Measurements from ENCODE around the gene BICDL2. TPM values are rescaled to one million over a fixed set of nuclear protein-coding genes. Genes with fewer than 3 reads are reported as not detected.

BICDL2 gene
- total and polyA plus RNA-seq, 2 of the 4 experiments (the other 2 are of a cell fraction): 0.17 to 0.18 TPM

DNA sequence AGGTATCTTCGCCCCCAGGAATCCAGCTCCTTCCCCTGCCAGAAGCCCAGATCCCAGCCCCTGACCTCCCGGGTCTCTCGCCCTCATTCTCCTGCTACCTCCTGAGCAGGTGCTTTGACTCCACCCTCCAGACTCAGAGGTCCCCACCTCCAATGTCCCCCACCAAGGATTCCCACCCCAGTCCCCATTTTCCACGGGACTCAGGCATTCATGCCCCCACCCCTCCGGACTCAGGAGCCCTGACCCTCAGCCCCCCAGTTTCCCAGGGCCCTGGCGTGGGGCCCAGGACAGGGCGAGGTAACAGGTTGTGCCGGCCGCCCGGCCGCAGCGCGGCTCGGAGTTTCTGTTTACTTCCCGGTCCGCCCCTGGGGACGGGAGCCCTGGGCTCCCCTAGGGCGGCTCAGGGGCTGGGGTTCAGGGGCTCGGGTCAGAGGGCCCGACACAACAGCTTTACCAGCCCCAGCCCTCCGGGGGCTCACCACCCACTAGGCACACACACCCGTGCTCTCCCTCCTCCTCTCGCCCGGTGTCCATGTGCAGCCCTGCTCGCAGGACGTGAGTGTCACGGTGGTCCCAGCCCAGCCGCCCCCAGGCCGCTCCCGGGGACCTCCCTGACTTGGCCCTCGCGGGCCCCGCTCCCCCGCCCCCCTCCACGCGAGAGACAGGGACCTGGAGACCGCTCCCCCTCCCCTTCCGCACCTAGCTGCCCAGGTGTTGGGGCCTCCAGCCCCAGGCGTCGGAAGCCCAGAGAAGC lies 595 bp downstream of the BICDL2 start:
- CTCF ChIA-PET: no interaction called here
- no peak for DNase-seq
- H4K91ac ChIP-seq (ENCODE audit: insufficient read depth, low read depth, low read length): no peak overlapping the region

More for the DNA sequence above, 595 bp downstream of the BICDL2 start:
- ATAC-seq (ENCODE audit: low read depth): 0 out of 2 replicates have a peak, but pooled peaks have one; percentile 4
- dilution Hi-C loops (cut with HindIII; ENCODE audit: low sequenced_read_pairs, unreplicated experiment): no loop called here
- TF ChIP-seq MXI1 (IDR thresholded peaks at IDR 0.05; ENCODE audit: borderline replicate concordance, low read depth, low read length) (no peak), BHLHE40 (IDR thresholded peaks at IDR 0.05; ENCODE audit: low read depth, low read length) (no peak), POLR2A (IDR thresholded peaks at IDR 0.05; ENCODE audit: low read depth, low read length) (no peak), RCOR1 (IDR thresholded peaks at IDR 0.05; ENCODE audit: insufficient replicate concordance, low read length) (no peak), FOS (IDR thresholded peaks at IDR 0.05; ENCODE audit: low read depth, low read length) (no peak), MAZ (IDR thresholded peaks at IDR 0.05; ENCODE audit: borderline replicate concordance, low read depth, low read length) (no peak)
- Histone ChIP-seq H2BK15ac (ENCODE audit: low read depth, low read length) (no peak overlapping the region), H3K14ac (replicated peaks; ENCODE audit: low read depth, low read length) (no peak overlapping the region), H3K4me1 (ENCODE audit: control insufficient read depth, insufficient read depth, low read length) (no peaks in the 10 kb centered on the region), H2AFZ (replicated peaks; ENCODE audit: low read length, poor library complexity) (no peak overlapping the region), H2BK120ac (ENCODE audit: low read depth, low read length) (no peak overlapping the region), H4K8ac (ENCODE audit: low read depth in 2 of 2, low read length in 2 of 2) (no peak overlapping the region), H3K9me3 (ENCODE audit: control insufficient read depth, insufficient read depth, low read length) (no peaks in the 10 kb centered on the region), H3K36me3 (ENCODE audit: control insufficient read depth, insufficient read depth, low read length) (no peaks in the 10 kb centered on the region), H2BK20ac (ENCODE audit: low read depth, low read length) (no peak overlapping the region), H3K27me3 (ENCODE audit: control insufficient read depth, insufficient read depth, low read length) (peaks cover 71% of the 10 kb centered on the region), H3K9me1 (ENCODE audit: insufficient read depth, low read length) (no peaks in the 10 kb centered on the region), H3K4me2 (ENCODE audit: low read depth, low read length) (no peak overlapping the region), H3K56ac (ENCODE audit: extremely low read depth, insufficient read depth, low read length) (no peak overlapping the region), H4K5ac (ENCODE audit: low read depth, low read length) (no peak overlapping the region), H4K20me1 (ENCODE audit: insufficient read depth, low read length) (no peaks in the 10 kb centered on the region), H2AK5ac (ENCODE audit: low read depth, low read length) (no peak overlapping the region), H3K18ac (ENCODE audit: low read depth, low read length) (no peak overlapping the region), H3K4ac (ENCODE audit: low read depth, low read length) (no peak overlapping the region), H2BK5ac (ENCODE audit: low read depth, low read length, poor library complexity, severe bottlenecking) (no peak overlapping the region), H3K23ac (ENCODE audit: low read depth, low read length) (no peak overlapping the region), H3K27ac (ENCODE audit: insufficient read depth, low read length) (no peak overlapping the region), H3K4me3 (ENCODE audit: insufficient read depth, low read depth, low read length) (no peak overlapping the region), H3K9ac (ENCODE audit: low read depth, low read length) (no peak overlapping the region), H2AK9ac (replicated peaks; ENCODE audit: low read depth, low read length, poor library complexity) (no peak overlapping the region), H3K79me1 (ENCODE audit: low read depth in 1 of 2, low read length in 2 of 2) (no peaks in the 10 kb centered on the region)
- in situ Hi-C loops (cut with MboI; ENCODE audit: low sequenced_read_pairs): no loop called here
- POLR2A ChIA-PET (ENCODE audit: unreplicated experiment): interaction anchor here (1.2 kb wide), 1 partner anchor 13 kb away, joined by 3 read pairs; no protein-coding TSS in a partner anchor
- intact Hi-C loops (cut with micrococcal nuclease): no loop called here
- 14% methylated on average over 11 of the region's 40 CpGs; no CpG with 5 or more reads in 1 of the 2 experiments for WGBS, 2 experiments (ENCODE audit: extremely low coverage in 2 of 2, insufficient read length in 1 of 2)
- BruUV-seq (replicated peaks): no TSS peak

All from IMR-90 (cell line).